NCI-H2107 treated with DMSO at 0.1 percent for 48 hours (cell line): Measurements from ENCODE around the gene CYP27B1.

Experiments used
- DNase-seq: peaks from one replicate; lab custom pipeline; 2025; ENCODE audit not compliant: unreplicated experiment; lab: John Stamatoyannopoulos, UW

The CYP27B1 gene

GRCh38 chr12:57736741-57737466 is 30.0 kb downstream of the CYP27B1 start:
- no peak for DNase-seq

GRCh38 chr12:57735952-57736740 is 30.7 kb downstream of the CYP27B1 start:
- DNase-seq: no peak

- DNase-seq: no peak
Observed at GRCh38 chr12:57735198-57735855, 31.6 kb downstream of the CYP27B1 start.

- DNase-seq: no peak
Observed at GRCh38 chr12:57734591-57734990, 32.3 kb downstream of the CYP27B1 start.

- no peak for DNase-seq
Observed at GRCh38 chr12:57733928-57734327, 33.0 kb downstream of the CYP27B1 start.

- no peak for DNase-seq
Observed at GRCh38 chr12:57732726-57733593, 33.9 kb downstream of the CYP27B1 start.

GRCh38 chr12:57732270-57732669 is 34.6 kb downstream of the CYP27B1 start:
- DNase-seq: no peak

- no peak for DNase-seq
Observed at GRCh38 chr12:57731411-57732080, 35.3 kb downstream of the CYP27B1 start.

GRCh38 chr12:57730336-57731067 is 36.4 kb downstream of the CYP27B1 start:
- no peak for DNase-seq

- DNase-seq: no peak
Observed at GRCh38 chr12:57729321-57729844, 37.5 kb downstream of the CYP27B1 start.

- no peak for DNase-seq
Observed at GRCh38 chr12:57727758-57728395, 39.0 kb downstream of the CYP27B1 start.

- DNase-seq: no peak
Observed at GRCh38 chr12:57726884-57727757, 39.8 kb downstream of the CYP27B1 start.

GRCh38 chr12:57726151-57726883 is 40.6 kb downstream of the CYP27B1 start:
- peak; percentile 48 for DNase-seq

- no peak for DNase-seq
Observed at GRCh38 chr12:57725851-57726150, 41.1 kb downstream of the CYP27B1 start.

GRCh38 chr12:57724936-57725740 is 41.7 kb downstream of the CYP27B1 start:
- no peak for DNase-seq

GRCh38 chr12:57724003-57724935 is 42.6 kb downstream of the CYP27B1 start:
- DNase-seq: no peak
